HEK293 (cell line): ENCODE results near the gene GPR35.
A peak's percentile ranks its signal among the peaks of the same experiment; 100 is the strongest.

Experiments used
- CTCF ChIA-PET: fragments of 350-600 bp; formaldehyde crosslinking; extraction: SDS; loops from one replicate; lab custom pipeline; 2021; ENCODE audit warnings: antibody characterized with exemption; lab: Yijun Ruan, JAX
- POLR2A ChIA-PET: fragments of 300-600 bp; formaldehyde crosslinking; extraction: SDS; loops from one replicate; lab custom pipeline; 2020; ENCODE audit warnings: antibody characterized with exemption, inconsistent platforms; lab: Yijun Ruan, JAX
- H3K27ac ChIP-seq: fragments of 200-500 bp; sonication (Bioruptor generic); 2 replicates; pipeline ENCODE4 v1.5.1; 2014; ENCODE audit warnings: low read depth, low read length, control low read depth, inconsistent platforms; ENCODE audit errors: extremely low read depth
- H3K36me3 ChIP-seq, 2 experiments: fragments of 200-500 bp in 1 of 2; sonication (Bioruptor generic) in 1 of 2; 1 replicate in 1 of 2; 2 replicates in 1 of 2; pipeline ENCODE4 v1.5.1; 2014 to 2017; ENCODE audit warnings: inconsistent platforms in 2 of 2, low read length in 2 of 2; ENCODE audit not compliant: control insufficient read depth in 2 of 2, insufficient read depth in 1 of 2
- H3K4me1 ChIP-seq: fragments of 200-500 bp; sonication (Bioruptor generic); 2 replicates; pipeline ENCODE4 v1.5.1; 2014; ENCODE audit warnings: mild to moderate bottlenecking, low read length, inconsistent platforms; ENCODE audit not compliant: control insufficient read depth, insufficient read depth
- H3K4me3 ChIP-seq: 2 replicates; pipeline ENCODE4 v1.5.1; 2011; ENCODE audit warnings: low read depth, mild to moderate bottlenecking, control low read depth, low read length, moderate library complexity
- H3K9me3 ChIP-seq: fragments of 200-500 bp; sonication (Bioruptor generic); 2 replicates; pipeline ENCODE4 v1.5.1; 2014; ENCODE audit warnings: low read depth, low read length, inconsistent platforms; ENCODE audit not compliant: control insufficient read depth, insufficient read depth
- SCRT1 ChIP-seq: fragments of 450-650 bp; formaldehyde crosslinking; IDR thresholded peaks from 2 replicates; pipeline ENCODE4 v1.5.1; 2016; ENCODE audit warnings: missing biosample characterization, missing genetic modification characterization, borderline replicate concordance
- SCRT2 ChIP-seq: fragments of 450-650 bp; formaldehyde crosslinking; IDR thresholded peaks from 2 replicates; pipeline ENCODE4 v1.5.1; 2016; ENCODE audit warnings: missing biosample characterization, missing genetic modification characterization
- TCF7L2 ChIP-seq: IDR thresholded peaks from 2 replicates; pipeline ENCODE4 v1.6.1; 2011; ENCODE audit warnings: low read depth, mild to moderate bottlenecking, inconsistent platforms, low read length, moderate library complexity, borderline replicate concordance
- WT1 ChIP-seq: fragments of 450-650 bp; formaldehyde crosslinking; IDR thresholded peaks from 2 replicates; pipeline ENCODE4 v1.5.1; 2016; ENCODE audit warnings: missing biosample characterization, missing genetic modification characterization
- ZBTB1 ChIP-seq: fragments of 450-650 bp; formaldehyde crosslinking; IDR thresholded peaks from 2 replicates; pipeline ENCODE4 v1.5.1; 2016; ENCODE audit warnings: missing biosample characterization, missing genetic modification characterization
- ZNF133 ChIP-seq: fragments of 450-650 bp; formaldehyde crosslinking; IDR thresholded peaks from 2 replicates; pipeline ENCODE4 v1.5.1; 2016; ENCODE audit warnings: missing biosample characterization, missing genetic modification characterization
- ZNF202 ChIP-seq: fragments of 450-650 bp; formaldehyde crosslinking; IDR thresholded peaks from 2 replicates; pipeline ENCODE4 v1.5.1; 2016; ENCODE audit warnings: missing biosample characterization, missing genetic modification characterization, borderline replicate concordance
- ZNF24 ChIP-seq: fragments of 450-650 bp; formaldehyde crosslinking; IDR thresholded peaks from 2 replicates; pipeline ENCODE4 v1.5.1; 2016; ENCODE audit warnings: missing biosample characterization, missing genetic modification characterization
- ZNF335 ChIP-seq: fragments of 450-650 bp; formaldehyde crosslinking; conservative IDR thresholded peaks from 2 replicates; pipeline ENCODE4 v1.5.1; 2016; ENCODE audit warnings: missing biosample characterization, missing genetic modification characterization
- ZNF404 ChIP-seq: fragments of 450-650 bp; formaldehyde crosslinking; IDR thresholded peaks from 2 replicates; pipeline ENCODE4 v1.5.1; 2017; ENCODE audit warnings: missing biosample characterization, missing genetic modification characterization
- ZNF473 ChIP-seq: fragments of 450-650 bp; formaldehyde crosslinking; IDR thresholded peaks from 2 replicates; pipeline ENCODE4 v1.5.1; 2017; ENCODE audit warnings: missing biosample characterization, missing genetic modification characterization
- ZNF501 ChIP-seq: fragments of 450-650 bp; formaldehyde crosslinking; IDR thresholded peaks from 2 replicates; pipeline ENCODE4 v1.5.1; 2016; ENCODE audit warnings: missing biosample characterization, missing genetic modification characterization
- ZNF561 ChIP-seq: fragments of 450-650 bp; IDR thresholded peaks from 2 replicates; pipeline ENCODE4 v1.5.1; 2018; ENCODE audit warnings: missing biosample characterization, missing genetic modification characterization, borderline replicate concordance
- ZNF621 ChIP-seq: fragments of 450-650 bp; formaldehyde crosslinking; IDR thresholded peaks from 2 replicates; pipeline ENCODE4 v1.5.1; 2017; ENCODE audit warnings: missing biosample characterization, missing genetic modification characterization
- ZNF701 ChIP-seq: fragments of 450-650 bp; formaldehyde crosslinking; IDR thresholded peaks from 2 replicates; pipeline ENCODE4 v1.5.1; 2016; ENCODE audit warnings: missing biosample characterization, missing genetic modification characterization
- TF ChIP-seq, protein P1 (sequence below): fragments of 450-650 bp; formaldehyde crosslinking; IDR thresholded peaks from 2 replicates; pipeline ENCODE4 v1.5.1; 2016; ENCODE audit warnings: missing biosample characterization, missing genetic modification characterization
- TF ChIP-seq, protein P2 (sequence below): fragments of 450-650 bp; formaldehyde crosslinking; IDR thresholded peaks from 2 replicates; pipeline ENCODE4 v1.5.1; 2016; ENCODE audit warnings: missing biosample characterization, missing genetic modification characterization, borderline replicate concordance
- TF ChIP-seq, protein P3 (sequence below): fragments of 450-650 bp; formaldehyde crosslinking; IDR thresholded peaks from 2 replicates; pipeline ENCODE4 v1.5.0; 2017; ENCODE audit warnings: missing biosample characterization, missing genetic modification characterization, borderline replicate concordance
- TF ChIP-seq, protein P4 (sequence below): fragments of 450-650 bp; formaldehyde crosslinking; IDR thresholded peaks from 2 replicates; pipeline ENCODE4 v1.5.1; 2016; ENCODE audit warnings: missing biosample characterization, missing genetic modification characterization

GPR35 gene

DNA sequence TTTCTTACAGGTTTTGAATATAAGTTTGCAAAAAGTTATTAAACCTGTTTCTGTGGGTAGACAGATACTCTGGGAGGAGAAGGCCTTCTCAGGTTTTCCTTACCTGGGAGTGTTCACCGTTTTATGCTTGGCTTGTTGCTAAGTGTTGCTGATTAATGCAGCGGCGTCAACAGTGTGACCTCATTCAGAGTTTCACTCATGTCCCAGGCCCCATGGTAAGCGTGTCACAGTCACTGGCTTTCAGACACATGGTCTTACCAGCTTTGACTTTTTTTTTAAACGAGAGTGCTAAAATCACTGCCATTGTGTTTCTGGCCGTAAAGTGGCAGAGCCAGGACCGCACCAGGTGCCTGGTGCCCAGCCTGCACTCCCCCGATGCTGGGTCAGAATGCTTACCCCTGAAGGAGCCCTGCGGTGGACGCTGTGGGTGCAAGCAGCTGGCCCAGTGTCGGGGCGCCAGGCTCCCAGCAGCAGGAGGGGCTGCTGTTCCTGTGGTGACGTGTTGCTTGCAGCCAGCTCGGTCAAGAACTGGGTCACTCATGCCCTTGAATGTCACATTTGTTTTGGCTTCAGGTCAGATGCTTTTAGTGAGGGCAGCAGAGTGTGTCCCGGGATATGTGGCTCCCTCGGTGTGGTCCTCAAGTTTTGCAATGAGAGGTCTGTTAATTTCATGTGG is 35.3 kb upstream of the GPR35 start:
- peaks cover 5 to 48% of the 10 kb centered on the region in 2 experiments; a peak in 2 of 3 replicates for H3K36me3 ChIP-seq
- H3K4me3 ChIP-seq = no peak overlapping the region
- no peak overlapping the region for H3K27ac ChIP-seq
- CTCF ChIA-PET = no interaction called here
- no peaks in the 10 kb centered on the region for H3K9me3 ChIP-seq
- peaks cover 12% of the 10 kb centered on the region for H3K4me1 ChIP-seq
- POLR2A ChIA-PET = interaction anchor here (1.3 kb wide), 1 partner anchor 10 kb away, joined by 5 read pairs; no protein-coding TSS in a partner anchor
- TF ChIP-seq ZNF501 (tag by site-specific recombination) (no peak), ZNF561 (no peak), ZNF701 (no peak), TCF7L2 (no peak), ZNF404 (no peak), ZBTB1 (tag by site-specific recombination) (no peak), ZNF133 (tag by site-specific recombination) (no peak), ZNF335 (tag by site-specific recombination) (no peak), ZNF24 (tag by site-specific recombination) (no peak), ZNF621 (tag by site-specific recombination) (no peak), ZNF202 (tag by site-specific recombination) (no peak), ZNF473 (tag by site-specific recombination) (no peak)
- TF ChIP-seq, protein P1, sequence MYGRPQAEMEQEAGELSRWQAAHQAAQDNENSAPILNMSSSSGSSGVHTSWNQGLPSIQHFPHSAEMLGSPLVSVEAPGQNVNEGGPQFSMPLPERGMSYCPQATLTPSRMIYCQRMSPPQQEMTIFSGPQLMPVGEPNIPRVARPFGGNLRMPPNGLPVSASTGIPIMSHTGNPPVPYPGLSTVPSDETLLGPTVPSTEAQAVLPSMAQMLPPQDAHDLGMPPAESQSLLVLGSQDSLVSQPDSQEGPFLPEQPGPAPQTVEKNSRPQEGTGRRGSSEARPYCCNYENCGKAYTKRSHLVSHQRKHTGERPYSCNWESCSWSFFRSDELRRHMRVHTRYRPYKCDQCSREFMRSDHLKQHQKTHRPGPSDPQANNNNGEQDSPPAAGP (tag by site-specific recombination) = no peak
- TF ChIP-seq, protein P2, sequence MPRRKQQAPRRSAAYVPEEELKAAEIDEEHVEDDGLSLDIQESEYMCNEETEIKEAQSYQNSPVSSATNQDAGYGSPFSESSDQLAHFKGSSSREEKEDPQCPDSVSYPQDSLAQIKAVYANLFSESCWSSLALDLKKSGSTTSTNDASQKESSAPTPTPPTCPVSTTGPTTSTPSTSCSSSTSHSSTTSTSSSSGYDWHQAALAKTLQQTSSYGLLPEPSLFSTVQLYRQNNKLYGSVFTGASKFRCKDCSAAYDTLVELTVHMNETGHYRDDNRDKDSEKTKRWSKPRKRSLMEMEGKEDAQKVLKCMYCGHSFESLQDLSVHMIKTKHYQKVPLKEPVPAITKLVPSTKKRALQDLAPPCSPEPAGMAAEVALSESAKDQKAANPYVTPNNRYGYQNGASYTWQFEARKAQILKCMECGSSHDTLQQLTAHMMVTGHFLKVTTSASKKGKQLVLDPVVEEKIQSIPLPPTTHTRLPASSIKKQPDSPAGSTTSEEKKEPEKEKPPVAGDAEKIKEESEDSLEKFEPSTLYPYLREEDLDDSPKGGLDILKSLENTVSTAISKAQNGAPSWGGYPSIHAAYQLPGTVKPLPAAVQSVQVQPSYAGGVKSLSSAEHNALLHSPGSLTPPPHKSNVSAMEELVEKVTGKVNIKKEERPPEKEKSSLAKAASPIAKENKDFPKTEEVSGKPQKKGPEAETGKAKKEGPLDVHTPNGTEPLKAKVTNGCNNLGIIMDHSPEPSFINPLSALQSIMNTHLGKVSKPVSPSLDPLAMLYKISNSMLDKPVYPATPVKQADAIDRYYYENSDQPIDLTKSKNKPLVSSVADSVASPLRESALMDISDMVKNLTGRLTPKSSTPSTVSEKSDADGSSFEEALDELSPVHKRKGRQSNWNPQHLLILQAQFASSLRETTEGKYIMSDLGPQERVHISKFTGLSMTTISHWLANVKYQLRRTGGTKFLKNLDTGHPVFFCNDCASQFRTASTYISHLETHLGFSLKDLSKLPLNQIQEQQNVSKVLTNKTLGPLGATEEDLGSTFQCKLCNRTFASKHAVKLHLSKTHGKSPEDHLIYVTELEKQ = no peak
- TF ChIP-seq, protein P3, sequence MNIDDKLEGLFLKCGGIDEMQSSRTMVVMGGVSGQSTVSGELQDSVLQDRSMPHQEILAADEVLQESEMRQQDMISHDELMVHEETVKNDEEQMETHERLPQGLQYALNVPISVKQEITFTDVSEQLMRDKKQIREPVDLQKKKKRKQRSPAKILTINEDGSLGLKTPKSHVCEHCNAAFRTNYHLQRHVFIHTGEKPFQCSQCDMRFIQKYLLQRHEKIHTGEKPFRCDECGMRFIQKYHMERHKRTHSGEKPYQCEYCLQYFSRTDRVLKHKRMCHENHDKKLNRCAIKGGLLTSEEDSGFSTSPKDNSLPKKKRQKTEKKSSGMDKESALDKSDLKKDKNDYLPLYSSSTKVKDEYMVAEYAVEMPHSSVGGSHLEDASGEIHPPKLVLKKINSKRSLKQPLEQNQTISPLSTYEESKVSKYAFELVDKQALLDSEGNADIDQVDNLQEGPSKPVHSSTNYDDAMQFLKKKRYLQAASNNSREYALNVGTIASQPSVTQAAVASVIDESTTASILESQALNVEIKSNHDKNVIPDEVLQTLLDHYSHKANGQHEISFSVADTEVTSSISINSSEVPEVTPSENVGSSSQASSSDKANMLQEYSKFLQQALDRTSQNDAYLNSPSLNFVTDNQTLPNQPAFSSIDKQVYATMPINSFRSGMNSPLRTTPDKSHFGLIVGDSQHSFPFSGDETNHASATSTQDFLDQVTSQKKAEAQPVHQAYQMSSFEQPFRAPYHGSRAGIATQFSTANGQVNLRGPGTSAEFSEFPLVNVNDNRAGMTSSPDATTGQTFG (tag by site-specific recombination) = no peak
- TF ChIP-seq, protein P4, sequence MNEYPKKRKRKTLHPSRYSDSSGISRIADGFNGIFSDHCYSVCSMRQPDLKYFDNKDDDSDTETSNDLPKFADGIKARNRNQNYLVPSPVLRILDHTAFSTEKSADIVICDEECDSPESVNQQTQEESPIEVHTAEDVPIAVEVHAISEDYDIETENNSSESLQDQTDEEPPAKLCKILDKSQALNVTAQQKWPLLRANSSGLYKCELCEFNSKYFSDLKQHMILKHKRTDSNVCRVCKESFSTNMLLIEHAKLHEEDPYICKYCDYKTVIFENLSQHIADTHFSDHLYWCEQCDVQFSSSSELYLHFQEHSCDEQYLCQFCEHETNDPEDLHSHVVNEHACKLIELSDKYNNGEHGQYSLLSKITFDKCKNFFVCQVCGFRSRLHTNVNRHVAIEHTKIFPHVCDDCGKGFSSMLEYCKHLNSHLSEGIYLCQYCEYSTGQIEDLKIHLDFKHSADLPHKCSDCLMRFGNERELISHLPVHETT (tag by site-specific recombination) = no peak

DNA sequence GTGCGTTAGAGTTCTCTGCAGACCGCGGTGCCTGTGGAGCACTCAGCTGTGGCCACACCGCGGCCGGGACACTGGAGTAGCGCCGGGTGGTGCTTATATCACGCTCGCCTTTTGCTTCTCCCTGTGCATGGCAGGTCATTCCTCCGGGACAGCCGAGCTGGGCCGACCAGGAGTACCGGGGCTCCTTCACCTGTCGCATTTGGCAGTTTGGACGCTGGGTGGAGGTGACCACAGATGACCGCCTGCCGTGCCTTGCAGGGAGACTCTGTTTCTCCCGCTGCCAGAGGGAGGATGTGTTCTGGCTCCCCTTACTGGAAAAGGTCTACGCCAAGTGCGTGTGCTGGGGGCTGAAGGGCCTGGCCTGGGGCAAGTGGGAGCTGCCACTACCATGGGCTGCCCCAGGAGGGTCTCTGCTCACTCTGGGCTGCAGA is 34.6 kb upstream of the GPR35 start:
- Histone ChIP-seq H3K9me3 (no peaks in the 10 kb centered on the region), H3K4me3 (no peak overlapping the region), H3K27ac (no peak overlapping the region), H3K4me1 (peaks cover 7% of the 10 kb centered on the region), H3K36me3 (peaks cover 5 to 53% of the 10 kb centered on the region in 2 experiments; a peak in 2 of 3 replicates)
- ChIA-PET CTCF (no interaction called here), POLR2A (no interaction called here)
- TF ChIP-seq SCRT1 (0 out of 2 replicates have a peak, but pooled peaks have one; percentile 13), WT1 (no peak), SCRT2 (tag by site-specific recombination) (peak; percentile 42)
